ENCODE results near the gene TSEN54.

The TSEN54 gene

GRCh38 chr17:75492555-75493168 is 23.7 kb upstream of the TSEN54 start:
- no peaks in the 10 kb centered on the region for H3K36me3 ChIP-seq (replicated peaks; ENCODE audit: insufficient read depth, low read length)
- no peak overlapping the region for H3K9ac ChIP-seq (ENCODE audit: low read length)

DNA sequence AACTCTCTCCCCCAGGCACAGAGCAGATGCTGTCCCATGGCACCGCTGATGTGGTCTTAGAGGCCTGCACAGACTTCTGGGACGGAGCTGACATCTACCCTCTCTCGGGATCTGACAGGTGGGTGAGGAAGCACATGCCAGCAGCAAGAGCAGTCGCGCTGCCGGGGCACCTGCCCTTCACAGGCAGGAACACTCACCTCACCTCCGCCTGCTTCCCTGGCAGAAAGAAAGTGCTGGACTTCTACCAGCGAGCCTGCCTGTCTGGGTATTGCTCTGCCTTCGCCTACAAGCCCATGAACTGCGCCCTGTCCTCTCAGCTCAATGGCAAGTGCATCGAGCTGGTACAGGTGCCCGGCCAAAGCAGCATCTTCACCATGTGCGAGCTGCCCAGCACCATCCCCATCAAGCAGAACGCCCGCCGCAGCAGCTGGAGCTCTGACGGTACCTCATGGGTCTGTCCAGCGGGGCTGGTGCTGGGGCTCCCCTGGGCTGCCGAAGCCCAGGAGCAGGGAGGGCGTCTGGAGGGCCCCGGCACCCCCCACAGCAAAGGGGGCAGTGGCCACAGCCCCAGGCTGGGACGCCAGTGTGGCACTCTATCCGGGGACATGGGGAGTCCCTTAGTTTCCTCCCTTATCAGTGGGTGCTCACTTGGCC is 22.7 kb upstream of the TSEN54 start:
- H3K36me3 ChIP-seq (replicated peaks; ENCODE audit: insufficient read depth, low read length): no peaks in the 10 kb centered on the region
- DNase-seq: no peak

More at GRCh38 chr17:75492555-75493168, 23.7 kb upstream of the TSEN54 start:
- no peak for TF ChIP-seq CTCF (IDR thresholded peaks at IDR 0.05; ENCODE audit: low read length)
- no peak for TF ChIP-seq EZH2phosphoT487 (IDR thresholded peaks at IDR 0.05; ENCODE audit: low read length)
- TF ChIP-seq EZH2 (optimal IDR thresholded peaks at IDR 0.05; ENCODE audit: low read depth, low read length): no peak
- no peak for DNase-seq
- no peaks in the 10 kb centered on the region for H3F3A ChIP-seq (ENCODE audit: insufficient read depth, low read length)
- no peak overlapping the region for H3K27ac ChIP-seq (ENCODE audit: low read length)
- no peaks in the 10 kb centered on the region for H3K79me2 ChIP-seq (ENCODE audit: low read length)
- no peaks in the 10 kb centered on the region for H4K20me1 ChIP-seq (ENCODE audit: insufficient read depth, low read length)
- H3K9me2 ChIP-seq (replicated peaks; ENCODE audit: insufficient read depth, low read length): no peaks in the 10 kb centered on the region
- H2AFZ ChIP-seq (ENCODE audit: low read length): no peak overlapping the region
- H3K27me3 ChIP-seq (replicated peaks; ENCODE audit: insufficient read depth, low read length): no peaks in the 10 kb centered on the region
- no peaks in the 10 kb centered on the region for H3K4me1 ChIP-seq (ENCODE audit: low read length)
- H3K4me3 ChIP-seq (ENCODE audit: low read length): no peak overlapping the region
- H3K4me2 ChIP-seq (ENCODE audit: low read depth, low read length): no peak overlapping the region
- H3K9me3 ChIP-seq (replicated peaks; ENCODE audit: insufficient read depth, low read length): no peaks in the 10 kb centered on the region

GRCh38 chr17:75494326-75494877 is 21.9 kb upstream of the TSEN54 start:
- H3K79me2 ChIP-seq (ENCODE audit: low read length): no peaks in the 10 kb centered on the region
- no peaks in the 10 kb centered on the region for H3K9me3 ChIP-seq (replicated peaks; ENCODE audit: insufficient read depth, low read length)
- H3K4me1 ChIP-seq (ENCODE audit: low read length): no peaks in the 10 kb centered on the region
- H3K4me2 ChIP-seq (ENCODE audit: low read depth, low read length): no peak overlapping the region
- no peak overlapping the region for H3K27ac ChIP-seq (ENCODE audit: low read length)
- no peak overlapping the region for H3K9ac ChIP-seq (ENCODE audit: low read length)
- no peaks in the 10 kb centered on the region for H3K36me3 ChIP-seq (replicated peaks; ENCODE audit: insufficient read depth, low read length)
- no peaks in the 10 kb centered on the region for H4K20me1 ChIP-seq (ENCODE audit: insufficient read depth, low read length)
- no peaks in the 10 kb centered on the region for H3F3A ChIP-seq (ENCODE audit: insufficient read depth, low read length)
- no peaks in the 10 kb centered on the region for H3K27me3 ChIP-seq (replicated peaks; ENCODE audit: insufficient read depth, low read length)
- TF ChIP-seq EZH2 (optimal IDR thresholded peaks at IDR 0.05; ENCODE audit: low read depth, low read length) (no peak), EZH2phosphoT487 (IDR thresholded peaks at IDR 0.05; ENCODE audit: low read length) (no peak), CTCF (IDR thresholded peaks at IDR 0.05; ENCODE audit: low read length) (no peak)
- H3K4me3 ChIP-seq (ENCODE audit: low read length): no peak overlapping the region
- no peak overlapping the region for H2AFZ ChIP-seq (ENCODE audit: low read length)
- DNase-seq: no peak
- H3K9me2 ChIP-seq (replicated peaks; ENCODE audit: insufficient read depth, low read length): no peaks in the 10 kb centered on the region

More for the DNA sequence above, 22.7 kb upstream of the TSEN54 start:
- H3F3A ChIP-seq (ENCODE audit: insufficient read depth, low read length): no peaks in the 10 kb centered on the region
- H3K27me3 ChIP-seq (replicated peaks; ENCODE audit: insufficient read depth, low read length): no peaks in the 10 kb centered on the region
- H3K9me3 ChIP-seq (replicated peaks; ENCODE audit: insufficient read depth, low read length): no peaks in the 10 kb centered on the region
- no peaks in the 10 kb centered on the region for H3K79me2 ChIP-seq (ENCODE audit: low read length)
- no peaks in the 10 kb centered on the region for H4K20me1 ChIP-seq (ENCODE audit: insufficient read depth, low read length)
- H3K9me2 ChIP-seq (replicated peaks; ENCODE audit: insufficient read depth, low read length): no peaks in the 10 kb centered on the region
- no peak overlapping the region for H3K4me3 ChIP-seq (ENCODE audit: low read length)
- H3K4me1 ChIP-seq (ENCODE audit: low read length): no peaks in the 10 kb centered on the region
- H3K27ac ChIP-seq (ENCODE audit: low read length): no peak overlapping the region
- no peak overlapping the region for H3K4me2 ChIP-seq (ENCODE audit: low read depth, low read length)
- H3K9ac ChIP-seq (ENCODE audit: low read length): no peak overlapping the region
- H2AFZ ChIP-seq (ENCODE audit: low read length): no peak overlapping the region
- TF ChIP-seq CTCF (IDR thresholded peaks at IDR 0.05; ENCODE audit: low read length): no peak
- TF ChIP-seq EZH2 (optimal IDR thresholded peaks at IDR 0.05; ENCODE audit: low read depth, low read length): no peak
- TF ChIP-seq EZH2phosphoT487 (IDR thresholded peaks at IDR 0.05; ENCODE audit: low read length): no peak

Measured in MM.1S (cell line).